ENCODE results near the gene CYP3A4.
A peak's percentile ranks its signal among the peaks of the same experiment; 100 is the strongest.

The CYP3A4 gene

GRCh38 chr7:99752356-99752755 lies 31.6 kb downstream of the CYP3A4 start:
- peaks cover 6% of the 10 kb centered on the region; the same call in 1 of the 2 replicates for H3K4me1 ChIP-seq (ENCODE audit: control insufficient read depth, insufficient read depth, low read length)
- no peak overlapping the region for H3K27ac ChIP-seq (ENCODE audit: extremely low read depth, low read depth, low read length)
- no peaks in the 10 kb centered on the region for H3K9me3 ChIP-seq (ENCODE audit: control insufficient read depth, insufficient read depth, low read depth, low read length)
- ChIA-PET CTCF (no interaction called here), POLR2A (no interaction called here)
- H3K4me3 ChIP-seq (ENCODE audit: low read depth, low read length): no peak overlapping the region
- H3K36me3 ChIP-seq (ENCODE audit: control insufficient read depth in 2 of 2, insufficient read depth in 1 of 2, low read length in 2 of 2): no peaks in the 10 kb centered on the region
- TF ChIP-seq BCL11A (tag by site-specific recombination; IDR thresholded peaks at IDR 0.05; ENCODE audit: low read depth): no peak
- no peak for TF ChIP-seq ZNF626 (tag by site-specific recombination; IDR thresholded peaks at IDR 0.05)
- peak; percentile 52; the same call in 1 of the 2 replicates for TF ChIP-seq KLF9 (tag by site-specific recombination; IDR thresholded peaks at IDR 0.05; ENCODE audit: low read depth)
- no peak for TF ChIP-seq ZNF707 (tag by site-specific recombination; IDR thresholded peaks at IDR 0.05)
- TF ChIP-seq ZBTB17 (tag by site-specific recombination; IDR thresholded peaks at IDR 0.05): 0 out of 2 replicates have a peak, but pooled peaks have one; percentile 27
- no peak for TF ChIP-seq ZNF473 (tag by site-specific recombination; IDR thresholded peaks at IDR 0.05)
- TF ChIP-seq SETDB1 (IDR thresholded peaks at IDR 0.05; ENCODE audit: insufficient read length, low read length): no peak
- TF ChIP-seq ZNF830 (tag by site-specific recombination; IDR thresholded peaks at IDR 0.05; ENCODE audit: low read depth): no peak
- TF ChIP-seq AEBP2 (tag by site-specific recombination; IDR thresholded peaks at IDR 0.05; ENCODE audit: borderline replicate concordance): no peak
- TF ChIP-seq ZNF514 (tag by site-specific recombination; IDR thresholded peaks at IDR 0.05): no peak
- TF ChIP-seq ZNF174 (tag by site-specific recombination; IDR thresholded peaks at IDR 0.05): no peak
- no peak for TF ChIP-seq ZNF654 (tag by site-specific recombination; IDR thresholded peaks at IDR 0.05; ENCODE audit: low read depth)
- peak; percentile 51; the same call in 1 of the 2 replicates for TF ChIP-seq ZNF768 (tag by site-specific recombination; IDR thresholded peaks at IDR 0.05)
- no peak for TF ChIP-seq BCL6B (tag by site-specific recombination; IDR thresholded peaks at IDR 0.05)
- no peak for TF ChIP-seq REST (tag by site-specific recombination; IDR thresholded peaks at IDR 0.05)
- TF ChIP-seq IKZF3 (tag by site-specific recombination; IDR thresholded peaks at IDR 0.05): 0 out of 2 replicates have a peak, but pooled peaks have one; percentile 20
- no peak for TF ChIP-seq ZNF670 (tag by site-specific recombination; IDR thresholded peaks at IDR 0.05; ENCODE audit: low read depth)
- TF ChIP-seq YY2 (tag by site-specific recombination; IDR thresholded peaks at IDR 0.05): no peak
- no peak for TF ChIP-seq ZNF792 (tag by site-specific recombination; IDR thresholded peaks at IDR 0.05)
- TF ChIP-seq ZNF660 (tag by site-specific recombination; IDR thresholded peaks at IDR 0.05): no peak
- TF ChIP-seq SP2 (tag by site-specific recombination; IDR thresholded peaks at IDR 0.05): 0 out of 2 replicates have a peak, but pooled peaks have one; percentile 5
- peak; percentile 73 for TF ChIP-seq ZNF600 (tag by site-specific recombination; IDR thresholded peaks at IDR 0.05)
- no peak for TF ChIP-seq GLI4 (tag by site-specific recombination; IDR thresholded peaks at IDR 0.05)
- no peak for TF ChIP-seq ZNF664 (tag by site-specific recombination; IDR thresholded peaks at IDR 0.05)
- TF ChIP-seq ZSCAN16 (tag by site-specific recombination; IDR thresholded peaks at IDR 0.05): no peak
- TF ChIP-seq ZNF2 (tag by site-specific recombination; IDR thresholded peaks at IDR 0.05): no peak
- no peak for TF ChIP-seq ZBTB6 (tag by site-specific recombination; IDR thresholded peaks at IDR 0.05)
- no peak for TF ChIP-seq ZNF677 (tag by site-specific recombination; IDR thresholded peaks at IDR 0.05)
- no peak for TF ChIP-seq ZNF121 (tag by site-specific recombination; IDR thresholded peaks at IDR 0.05)
- TF ChIP-seq ZFP69B (tag by site-specific recombination; IDR thresholded peaks at IDR 0.05): no peak
- no peak for TF ChIP-seq ZNF114 (tag by site-specific recombination; IDR thresholded peaks at IDR 0.05)
- no peak for TF ChIP-seq EGR2 (tag by site-specific recombination; IDR thresholded peaks at IDR 0.05; ENCODE audit: low read depth)
- TF ChIP-seq KLF10 (tag by site-specific recombination; IDR thresholded peaks at IDR 0.05): 0 out of 2 replicates have a peak, but pooled peaks have one; percentile 33

Data from HEK293 (cell line).